Psoas muscle (tissue), 8 donors: ENCODE measurements around the gene VTA1. TPM values are rescaled to one million over a fixed set of nuclear protein-coding genes. Genes with fewer than 3 reads are reported as not detected.

Source experiments
- ATAC-seq, 4 donors: fragments of 200-7000 bp; cut with Tn5 transposase; one replicate each; pipeline ENCODE4 v1.9.1; 2020; ENCODE audit warnings: moderate library complexity in 3 of 4, mild to moderate bottlenecking in 2 of 4
- DNase-seq, 2 donors: peaks; one replicate each; pipeline ENCODE4 v3.0.0-alpha.2; 2020
- H3K27ac ChIP-seq: fragments of 200-600 bp; one replicate; pipeline ENCODE4 v1.8.0; 2022
- H3K27me3 ChIP-seq, 3 donors: fragments of 200-600 bp in 1 of 3; one replicate each; pipeline versions ENCODE4 v1.6.1 to v1.8.0; 2013 to 2022; ENCODE audit warnings: low read length in 2 of 3, mild to moderate bottlenecking in 2 of 3, moderate library complexity in 1 of 3; ENCODE audit not compliant: insufficient read depth in 3 of 3
- H3K36me3 ChIP-seq, 2 donors: fragments of 200-600 bp in 1 of 2; one replicate each; pipeline versions ENCODE4 v1.6.1 to v1.8.0; 2013 to 2022; ENCODE audit warnings: low read depth in 1 of 2, mild to moderate bottlenecking in 1 of 2, moderate library complexity in 1 of 2; ENCODE audit not compliant: insufficient read depth in 1 of 2
- H3K4me1 ChIP-seq: fragments of 200-600 bp; one replicate; pipeline ENCODE4 v1.8.0; 2022
- H3K4me3 ChIP-seq: fragments of 200-600 bp; one replicate; pipeline ENCODE4 v1.8.0; 2022; ENCODE audit warnings: mild to moderate bottlenecking
- H3K9me3 ChIP-seq: fragments of 200-600 bp; one replicate; pipeline ENCODE4 v1.8.0; 2022
- WGBS, 3 donors: extraction: QIAGEN DNeasy Blood & Tissue Kit; methylation state at CpG; one replicate each; pipeline versions ENCODE4 v1.1.6 to v1.1.7; 2013; 5-methylcytosine and 5-hydroxymethylcytosine counted together
- intact Hi-C, 2 donors: fragments of 100-400 bp; cut with DNase I; formaldehyde crosslinking; loops; one replicate each; pipeline versions ENCODE4 v1.11.0 to v1.14.2; 2022
- polyA plus RNA-seq, 3 donors: library from polyadenylated mRNA; stranded (reverse); fragments of 200-250 nt; gene quantifications; one replicate each; pipeline ENCODE4 v1.2.3, GENCODE V29; 2013
- total RNA-seq, 4 donors: library from RNA; stranded (reverse); fragmentation: NEBNext Ultra II Directional in 2 of 4; extraction: Animal tissue kit (Norgen Biotek cat#: 25700) in 2 of 4; gene quantifications; one replicate each; pipeline versions ENCODE4 v1.2.1 to v1.2.4, GENCODE V29; 2021 to 2023
- TF ChIP-seq, protein P1 (sequence below): fragments of 200-600 bp; IDR thresholded peaks from one replicate; pipeline ENCODE4 v1.8.0; 2022; ENCODE audit warnings: antibody characterized with exemption
- donor health status: healthy with polysubstance abuse.
- donor health status: DM: no; HTN: no; CAD: no; lungs with moderate emphysema.
- donor health status: Bipolar disorder and iron deficiency.
- donor health status: healthy.
- donor health status: DM: yes; HTN: yes; CAD: no.
- donor health status: DM: no; HTN: no; CAD: no.
- donor health status: DM: no; HTN: no; CAD: no.
- donor health status: DM: yes; HTN: yes; CAD: no.

VTA1 gene
- total and polyA plus RNA-seq, 7 donors = 46.9 to 101 (median 57.9) TPM

GRCh38 chr6:142260748-142261147 lies 113.7 kb downstream of the VTA1 start:
- Histone ChIP-seq H3K27ac (no peak overlapping the region), H3K27me3 (no peaks in the 10 kb centered on the region), H3K4me3 (no peak overlapping the region), H3K9me3 (no peaks in the 10 kb centered on the region), H3K4me1 (no peaks in the 10 kb centered on the region), H3K36me3 (no peaks in the 10 kb centered on the region)
- DNase-seq = no peak
- no peak for ATAC-seq
- WGBS, 3 donors = 82 to 85% (median 84%) methylated on average over 3 of the region's 3 CpGs
- intact Hi-C loops = no loop called here
- TF ChIP-seq, protein P1, sequence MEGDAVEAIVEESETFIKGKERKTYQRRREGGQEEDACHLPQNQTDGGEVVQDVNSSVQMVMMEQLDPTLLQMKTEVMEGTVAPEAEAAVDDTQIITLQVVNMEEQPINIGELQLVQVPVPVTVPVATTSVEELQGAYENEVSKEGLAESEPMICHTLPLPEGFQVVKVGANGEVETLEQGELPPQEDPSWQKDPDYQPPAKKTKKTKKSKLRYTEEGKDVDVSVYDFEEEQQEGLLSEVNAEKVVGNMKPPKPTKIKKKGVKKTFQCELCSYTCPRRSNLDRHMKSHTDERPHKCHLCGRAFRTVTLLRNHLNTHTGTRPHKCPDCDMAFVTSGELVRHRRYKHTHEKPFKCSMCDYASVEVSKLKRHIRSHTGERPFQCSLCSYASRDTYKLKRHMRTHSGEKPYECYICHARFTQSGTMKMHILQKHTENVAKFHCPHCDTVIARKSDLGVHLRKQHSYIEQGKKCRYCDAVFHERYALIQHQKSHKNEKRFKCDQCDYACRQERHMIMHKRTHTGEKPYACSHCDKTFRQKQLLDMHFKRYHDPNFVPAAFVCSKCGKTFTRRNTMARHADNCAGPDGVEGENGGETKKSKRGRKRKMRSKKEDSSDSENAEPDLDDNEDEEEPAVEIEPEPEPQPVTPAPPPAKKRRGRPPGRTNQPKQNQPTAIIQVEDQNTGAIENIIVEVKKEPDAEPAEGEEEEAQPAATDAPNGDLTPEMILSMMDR = no peak

DNA sequence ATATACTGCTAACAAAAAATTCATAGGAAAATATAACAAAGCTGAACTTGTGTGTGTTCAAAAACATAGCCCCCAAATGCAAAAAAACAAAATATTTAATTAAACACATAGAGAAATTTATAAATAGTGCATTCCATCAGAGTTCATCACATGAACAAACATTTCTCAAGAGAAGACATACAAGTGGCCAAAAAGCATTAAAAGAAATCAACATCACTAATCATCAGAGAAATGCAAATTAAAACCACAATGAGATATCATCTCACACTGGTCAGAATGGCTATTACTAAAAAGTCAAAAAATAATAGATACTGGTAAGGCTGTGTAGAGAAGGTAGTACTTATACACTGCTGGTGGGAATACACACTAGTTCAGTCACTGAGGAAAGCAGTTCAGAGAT lies 115.2 kb downstream of the VTA1 start:
- no peaks in the 10 kb centered on the region for H3K27me3 ChIP-seq
- H3K4me3 ChIP-seq = no peak overlapping the region
- H3K9me3 ChIP-seq = no peaks in the 10 kb centered on the region
- TF ChIP-seq, protein P1 = no peak
- ATAC-seq = no peak
- no peak for DNase-seq
- intact Hi-C loops = no loop called here
- no peak overlapping the region for H3K27ac ChIP-seq
- H3K36me3 ChIP-seq = no peaks in the 10 kb centered on the region
- H3K4me1 ChIP-seq = no peaks in the 10 kb centered on the region

- Histone ChIP-seq H3K27ac (no peak overlapping the region), H3K36me3 (no peaks in the 10 kb centered on the region), H3K4me3 (no peak overlapping the region), H3K4me1 (no peaks in the 10 kb centered on the region), H3K27me3 (no peaks in the 10 kb centered on the region), H3K9me3 (no peaks in the 10 kb centered on the region)
- intact Hi-C loops = no loop called here
- DNase-seq = no peak
- 93 to 96% (median 95%) methylated on average over 1 of the region's 1 CpG for WGBS, 3 donors
- ATAC-seq = no peak
- TF ChIP-seq, protein P1 = no peak
Measured at GRCh38 chr6:142265476-142265875, 118.4 kb downstream of the VTA1 start.

- no peaks in the 10 kb centered on the region for H3K36me3 ChIP-seq
- H3K27me3 ChIP-seq = no peaks in the 10 kb centered on the region
- no peaks in the 10 kb centered on the region for H3K4me1 ChIP-seq
- TF ChIP-seq, protein P1 = no peak
- H3K4me3 ChIP-seq = no peak overlapping the region
- intact Hi-C loops = no loop called here
- DNase-seq (no peak), ATAC-seq (no peak)
- 67 to 73% (median 71%) methylated on average over 4 of the region's 4 CpGs for WGBS, 3 donors
- no peak overlapping the region for H3K27ac ChIP-seq
- no peaks in the 10 kb centered on the region for H3K9me3 ChIP-seq
Measured at GRCh38 chr6:142266060-142266459, 119.0 kb downstream of the VTA1 start.

DNA sequence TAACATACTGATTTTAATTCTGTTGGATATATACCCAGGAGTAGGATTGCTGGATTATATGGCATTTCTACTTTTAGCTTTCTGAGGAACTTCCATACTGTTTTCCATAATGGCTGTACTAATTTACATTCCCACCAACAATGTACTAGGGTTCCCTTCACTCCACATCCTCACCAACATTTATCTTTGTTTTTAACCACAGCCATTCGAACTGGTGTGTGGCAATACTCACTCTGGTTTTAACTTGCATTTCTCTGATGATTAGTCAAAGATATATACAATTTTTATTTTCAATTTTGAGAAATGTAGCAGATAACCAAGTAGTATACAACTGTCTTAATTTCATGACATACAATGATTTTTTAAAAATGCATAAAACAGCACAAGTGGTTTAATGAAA lies 124.4 kb downstream of the VTA1 start:
- 74 to 83% (median 78%) methylated on average over 1 of the region's 1 CpG for WGBS, 3 donors
- DNase-seq = no peak
- TF ChIP-seq, protein P1 = no peak
- Histone ChIP-seq H3K27ac (no peak overlapping the region), H3K9me3 (no peaks in the 10 kb centered on the region), H3K36me3 (no peaks in the 10 kb centered on the region), H3K4me3 (no peak overlapping the region), H3K27me3 (no peaks in the 10 kb centered on the region), H3K4me1 (no peaks in the 10 kb centered on the region)
- no peak for ATAC-seq
- intact Hi-C loops = no loop called here
